K562 (cell line): Measurements from ENCODE around the gene CAPN8. TPM values are rescaled to one million over a fixed set of nuclear protein-coding genes. Genes with fewer than 3 reads are reported as not detected.

ENCODE experiments used
- ATAC-seq: fragments of 200-7000 bp; cut with Tn5 transposase; 3 replicates; pipeline ENCODE4 v1.9.1; 2020; ENCODE audit warnings: moderate library complexity
- BruUV-seq: library from RNA; stranded (reverse); fragments of 400-500 nt; replicated peaks from 2 replicates; lab custom pipeline; 2021; lab: Mats Ljungman, UMichigan
- CTCF ChIA-PET: fragments of 300-600 bp; formaldehyde crosslinking; extraction: SDS; loops from one replicate; lab custom pipeline; 2021; ENCODE audit warnings: low intra/inter-chr PET ratio; lab: Yijun Ruan, JAX
- POLR2A ChIA-PET: fragments of 300-600, 350-650 bp; sonication (Branson Sonifier 250); formaldehyde crosslinking; extraction: SDS; loops from one replicate; lab custom pipeline; 2021; ENCODE audit warnings: antibody characterized with exemption, inconsistent platforms; lab: Yijun Ruan, JAX
- DNase-seq, 4 experiments: peaks; one replicate each; pipeline versions ENCODE4 v3.0.0 to v3.0.0-alpha.2; 2011 to 2018; ENCODE audit warnings: low spot score in 3 of 4, mixed read lengths in 3 of 4; ENCODE audit errors: extremely low read depth in 1 of 4
- FAIRE-seq: peaks from 2 replicates; lab custom pipeline; 2011; peaks lifted over from hg19 to GRCh38; lab: Jason Lieb, UNC
- H2AFZ ChIP-seq: 2 replicates; pipeline ENCODE4 v1.6.0; 2011; ENCODE audit warnings: low read depth, low read length, control low read depth, inconsistent platforms
- H3K27ac ChIP-seq: fragments of 200-600 bp; 3 replicates; pipeline ENCODE4 v1.8.0; 2011; ENCODE audit warnings: low read depth, mild to moderate bottlenecking, control low read depth, inconsistent platforms, low read length, moderate library complexity, mixed read lengths; ENCODE audit errors: extremely low read depth
- H3K27me3 ChIP-seq, 2 experiments: fragments of 300-600 bp in 1 of 2; 2 replicates in 1 of 2; 3 replicates in 1 of 2; pipeline versions ENCODE4 v1.6.0 to v1.8.0; 2011; ENCODE audit warnings: inconsistent platforms in 2 of 2, low read length in 2 of 2, mild to moderate bottlenecking in 1 of 2, mixed read lengths in 1 of 2, moderate library complexity in 1 of 2; ENCODE audit not compliant: control insufficient read depth in 2 of 2, insufficient read depth in 2 of 2
- H3K36me3 ChIP-seq: fragments of 300-600 bp; 3 replicates; pipeline ENCODE4 v1.8.0; 2011; ENCODE audit warnings: mild to moderate bottlenecking, low read length, inconsistent platforms; ENCODE audit not compliant: control insufficient read depth, insufficient read depth
- H3K4me1 ChIP-seq, 2 experiments: fragments of 200-600 bp in 1 of 2; replicated peaks in 1 of 2; 2 replicates in 1 of 2; 3 replicates in 1 of 2; pipeline versions ENCODE4 v1.5.1 to v1.8.0; 2011; ENCODE audit warnings: inconsistent platforms in 2 of 2, low read length in 2 of 2, mild to moderate bottlenecking in 1 of 2, mixed read lengths in 1 of 2, moderate library complexity in 1 of 2; ENCODE audit not compliant: control insufficient read depth in 2 of 2, insufficient read depth in 2 of 2
- H3K4me2 ChIP-seq: 2 replicates; pipeline ENCODE4 v1.6.1; 2011; ENCODE audit warnings: low read length, control low read depth, inconsistent platforms, mixed read lengths; ENCODE audit not compliant: insufficient read depth
- H3K4me3 ChIP-seq: fragments of 200-600 bp; sonication (generic), shearing (Covaris generic); 2 replicates; pipeline ENCODE4 v1.5.1; 2016; ENCODE audit warnings: control low read depth, inconsistent platforms
- H3K79me2 ChIP-seq: fragments of 200-600 bp; 3 replicates; pipeline ENCODE4 v1.8.0; 2011; ENCODE audit warnings: low read length, inconsistent platforms; ENCODE audit not compliant: control insufficient read depth, insufficient read depth
- H3K9ac ChIP-seq, 2 experiments: 2 replicates each; pipeline versions ENCODE4 v1.6.0 to v1.6.1; 2011; ENCODE audit warnings: low read depth in 2 of 2, low read length in 2 of 2, control low read depth in 1 of 2, inconsistent platforms in 1 of 2, mild to moderate bottlenecking in 1 of 2, mixed read lengths in 1 of 2; ENCODE audit not compliant: insufficient read depth in 1 of 2
- H3K9me1 ChIP-seq: one replicate; pipeline ENCODE4 v1.6.0; 2011; ENCODE audit warnings: inconsistent platforms, mild to moderate bottlenecking, low read length, moderate library complexity; ENCODE audit not compliant: control insufficient read depth, insufficient read depth
- H3K9me3 ChIP-seq: replicated peaks from 2 replicates; pipeline ENCODE4 v1.5.1; 2011; ENCODE audit warnings: low read depth, low read length, inconsistent platforms; ENCODE audit not compliant: control insufficient read depth, insufficient read depth
- H4K20me1 ChIP-seq: replicated peaks from 2 replicates; pipeline ENCODE4 v1.6.1; 2011; ENCODE audit warnings: low read length, inconsistent platforms, mixed read lengths; ENCODE audit not compliant: control insufficient read depth, insufficient read depth
- ARID3B ChIP-seq: fragments of 250-450 bp; sonication (Bioruptor Pico); IDR thresholded peaks from 2 replicates; pipeline ENCODE4 v1.4.0; 2020; ENCODE audit warnings: borderline replicate concordance
- CTCF ChIP-seq, 3 experiments: IDR thresholded peaks in 2 of 3; conservative IDR thresholded peaks in 1 of 3; 2 replicates each; pipeline ENCODE4 v1.5.1; 2011 to 2012; ENCODE audit warnings: low read length in 3 of 3, mild to moderate bottlenecking in 3 of 3, control low read depth in 2 of 3, improper control_type of control experiment in 1 of 3, inconsistent platforms in 1 of 3, low read depth in 1 of 3, mixed read lengths in 1 of 3, moderate library complexity in 1 of 3; ENCODE audit not compliant: insufficient read depth in 2 of 3
- MLX ChIP-seq, 2 experiments: fragments of 450-650 bp in 1 of 2; sonication (generic) in 1 of 2; formaldehyde crosslinking; conservative IDR thresholded peaks; 2 replicates each; pipeline versions ENCODE4 v1.4.0 to v1.8.1; 2020 to 2022; ENCODE audit warnings: mild to moderate bottlenecking in 1 of 2, missing genetic modification reagents in 1 of 2
- REST ChIP-seq, 2 experiments: fragments of 450-650 bp; formaldehyde crosslinking in 1 of 2; IDR thresholded peaks; 2 replicates each; pipeline versions ENCODE4 v1.4.0 to v1.6.1; 2014 to 2020; ENCODE audit warnings: mild to moderate bottlenecking in 2 of 2, borderline replicate concordance in 1 of 2, low read depth in 1 of 2
- SMC3 ChIP-seq: conservative IDR thresholded peaks from 2 replicates; pipeline ENCODE4 v1.6.1; 2011; ENCODE audit warnings: low read depth, low read length, improper control_type of control experiment; ENCODE audit not compliant: insufficient read depth
- WGBS: fragments of 100-300 bp; shearing (Covaris generic); methylation state at CpG from one replicate; pipeline ENCODE4 v1.1.6; 2016; ENCODE audit warnings: low coverage, mixed read lengths; ENCODE audit not compliant: insufficient coverage; ENCODE audit errors: missing lambda C conversion rate; 5-methylcytosine and 5-hydroxymethylcytosine counted together
- in situ Hi-C: fragments of 300-500 bp; cut with MboI; formaldehyde crosslinking; loops from 4 replicates; pipeline ENCODE4 v1.15.0; 2018; ENCODE audit warnings: inconsistent platforms, mixed read lengths
- intact Hi-C: fragments of 100-400 bp; cut with micrococcal nuclease; formaldehyde crosslinking; loops from 2 replicates; pipeline ENCODE4 v1.14.2; 2022
- polyA plus RNA-seq, 8 experiments: library from polyadenylated mRNA; depleted of rRNA in 4 of 8; stranded (reverse) in 5 of 8; unstranded in 3 of 8; fragments of >200 nt; fragmentation: Nextera tagmentation in 2 of 8; fragmentation: Illumina TruSeq in 1 of 8; extraction: Ambion mirVana in 2 of 8; extraction: Trizol in 1 of 8; gene quantifications; 2 replicates each; pipeline versions ENCODE4 v1.2.1 to v1.2.3, GENCODE V29; 2011 to 2014; ENCODE audit warnings: inconsistent platforms in 1 of 8, missing spikeins in 1 of 8
- total RNA-seq, 7 experiments: library from RNA; depleted of rRNA in 6 of 7; stranded (reverse); fragments of >200 nt in 6 of 7; fragmentation: Illumina TruSeq in 2 of 7; extraction: Trizol in 2 of 7; gene quantifications; 2 replicates each; pipeline versions ENCODE4 v1.2.1 to v1.2.3, GENCODE V29; 2011 to 2021; ENCODE audit warnings: low replicate concordance in 1 of 7

Gene CAPN8
- total and polyA plus RNA-seq, 9 of the 15 experiments (the other 6 are each of a cell fraction or from before 2014, with no cell fraction given) = 0.06 TPM; not detected in 8

- H3K9ac ChIP-seq = no peak overlapping the region
- no TSS peak for BruUV-seq
- no peak overlapping the region for H3K27ac ChIP-seq
- H3K4me2 ChIP-seq = no peak overlapping the region
- CTCF ChIA-PET = no interaction called here
- intact Hi-C loops = loop anchor here (2.0 kb wide), 1 partner anchor 153 kb away; no protein-coding TSS in a partner anchor
- peak; percentile 92 for FAIRE-seq
- in situ Hi-C loops = no loop called here
- 3% methylated on average over 11 of the region's 11 CpGs for WGBS
- H3K9me3 ChIP-seq = no peaks in the 10 kb centered on the region
- H4K20me1 ChIP-seq = no peaks in the 10 kb centered on the region
- no peak overlapping the region for H2AFZ ChIP-seq
- ATAC-seq = peak; percentile 93
- POLR2A ChIA-PET = interaction anchor here (1.0 kb wide), 1 partner anchor 25 kb away, joined by 3 read pairs; no protein-coding TSS in a partner anchor
- H3K9me1 ChIP-seq = no peaks in the 10 kb centered on the region
- peak; percentile 58 to 60 (median 60) for DNase-seq
- H3K4me1 ChIP-seq = no peaks in the 10 kb centered on the region
- H3K36me3 ChIP-seq = no peaks in the 10 kb centered on the region
- no peaks in the 10 kb centered on the region for H3K79me2 ChIP-seq
- peaks cover 18 to 31% of the 10 kb centered on the region in 2 experiments; a peak in 4 of 5 replicates for H3K27me3 ChIP-seq
- no peak overlapping the region for H3K4me3 ChIP-seq
- TF ChIP-seq SMC3 = peak; percentile 55
- TF ChIP-seq ARID3B (CRISPR knock-in tag) = 0 out of 2 replicates have a peak, but pooled peaks have one; percentile 37
- peak; percentile 41; the same call in 1 of the 2 replicates for TF ChIP-seq REST (IDR thresholded peaks at IDR 0.05; ENCODE audit: borderline replicate concordance)
- no peak for TF ChIP-seq REST (CRISPR knock-in tag; IDR thresholded peaks at IDR 0.05; ENCODE audit: low read depth)
- peak; percentile 76 to 89 (median 82) for TF ChIP-seq CTCF (IDR thresholded peaks at IDR 0.05 in 2 of 3, conservative IDR thresholded peaks at IDR 0.05 in 1 of 3; ENCODE audit: insufficient read depth in 2 of 3, low read depth in 1 of 3, low read length in 3 of 3)
- 0 out of 4 replicates have a peak, but pooled peaks of 1 of the 2 experiments have one; percentile 25 for TF ChIP-seq MLX (CRISPR knock-in tag; conservative IDR thresholded peaks at IDR 0.05)
Measured at GRCh38 chr1:223531742-223532341, 133.7 kb downstream of the CAPN8 start.
